KG1 (cell line): ENCODE data around the gene TPM2.
"Not testable (repeated sequence)": the region's sequence is repeated elsewhere in the genome, so short reads cannot be mapped to it uniquely, and the experiment has no call there.

Experiments
- DNase-seq: peaks from one replicate; lab custom pipeline; 2025; lab: John Stamatoyannopoulos, UW

The TPM2 gene

GRCh38 chr9:35656348-35656747 is 33.4 kb downstream of the TPM2 start:
- no peak for DNase-seq

GRCh38 chr9:35653611-35654010 is 36.1 kb downstream of the TPM2 start:
- no peak for DNase-seq

GRCh38 chr9:35652829-35653209 is 36.9 kb downstream of the TPM2 start:
- no peak for DNase-seq

GRCh38 chr9:35651956-35652828 is 37.5 kb downstream of the TPM2 start:
- DNase-seq: no peak

- no peak for DNase-seq
These were observed 39.2 kb downstream of the TPM2 start, which contains the start of gene SIT1 for GRCh38 chr9:35650341-35651158. SIT1 (minus strand) TSS chr9:35650931; CDS start chr9:35650853, 78 bp downstream.

- no peak for DNase-seq
These were observed 40.0 kb downstream of the TPM2 start for GRCh38 chr9:35649431-35650340.

- peak; percentile 76 for DNase-seq
These were observed 43.0 kb downstream of the TPM2 start for GRCh38 chr9:35646533-35647265.

GRCh38 chr9:35646153-35646532 is 43.6 kb downstream of the TPM2 start:
- DNase-seq: peak; percentile 40

GRCh38 chr9:35645736-35646135 is 44.0 kb downstream of the TPM2 start:
- not testable (repeated sequence) for DNase-seq

- no peak for DNase-seq
These were observed 46.7 kb downstream of the TPM2 start for GRCh38 chr9:35643046-35643445.

- DNase-seq: not testable (repeated sequence)
These were observed 48.2 kb downstream of the TPM2 start for GRCh38 chr9:35641478-35641877.

- not testable (repeated sequence) for DNase-seq
These were observed 49.3 kb downstream of the TPM2 start for GRCh38 chr9:35640431-35640830.

- DNase-seq: no peak
These were observed 50.1 kb downstream of the TPM2 start for GRCh38 chr9:35639631-35640030.

- not testable (repeated sequence) for DNase-seq
These were observed 50.5 kb downstream of the TPM2 start for GRCh38 chr9:35639225-35639624.

GRCh38 chr9:35638751-35639150 is 51.0 kb downstream of the TPM2 start:
- not testable (repeated sequence) for DNase-seq

- DNase-seq: not testable (repeated sequence)
These were observed 52.2 kb downstream of the TPM2 start for GRCh38 chr9:35637427-35637955.

- not testable (repeated sequence) for DNase-seq
These were observed 52.9 kb downstream of the TPM2 start for GRCh38 chr9:35636877-35637246.

GRCh38 chr9:35636135-35636876 is 53.4 kb downstream of the TPM2 start:
- no peak for DNase-seq

- DNase-seq: no peak
These were observed 54.0 kb downstream of the TPM2 start for GRCh38 chr9:35635730-35636129.
